Measurements from ENCODE around the gene GDPGP1.

The GDPGP1 gene

DNA sequence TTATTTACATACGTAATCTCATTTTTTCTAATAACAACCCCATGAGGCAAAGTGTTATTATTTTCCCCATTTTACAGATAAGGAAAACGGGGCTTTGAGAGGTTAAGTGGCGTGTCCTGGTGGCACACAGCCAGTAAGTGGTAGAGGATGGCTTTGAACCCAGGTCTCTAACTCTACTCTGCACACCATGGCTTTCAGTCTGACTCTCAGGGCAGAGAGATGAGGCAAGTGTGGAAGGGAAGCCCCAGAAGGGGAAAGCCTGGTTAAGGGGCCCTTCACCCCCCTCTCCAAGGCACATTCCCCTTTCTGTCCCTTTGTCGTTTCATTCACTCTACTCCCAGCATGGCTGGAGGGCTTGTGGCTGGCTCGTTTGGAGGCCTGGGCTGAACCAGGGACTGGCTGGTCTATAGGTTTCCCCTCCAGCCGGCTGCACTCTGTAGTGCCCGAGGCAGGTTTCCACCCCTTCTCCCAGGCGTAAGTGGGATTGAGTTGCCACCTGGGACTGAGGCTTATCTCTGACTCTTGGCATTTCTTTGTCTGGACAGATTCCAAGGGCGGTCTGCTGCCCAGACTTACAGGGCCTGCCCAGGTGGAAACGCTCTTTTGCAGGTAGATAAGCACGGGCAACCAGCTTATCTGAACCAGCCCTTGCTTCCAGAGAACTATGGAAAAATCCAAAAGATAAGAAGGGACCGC is 20.7 kb upstream of the GDPGP1 start:
- TF ChIP-seq, protein P1, sequence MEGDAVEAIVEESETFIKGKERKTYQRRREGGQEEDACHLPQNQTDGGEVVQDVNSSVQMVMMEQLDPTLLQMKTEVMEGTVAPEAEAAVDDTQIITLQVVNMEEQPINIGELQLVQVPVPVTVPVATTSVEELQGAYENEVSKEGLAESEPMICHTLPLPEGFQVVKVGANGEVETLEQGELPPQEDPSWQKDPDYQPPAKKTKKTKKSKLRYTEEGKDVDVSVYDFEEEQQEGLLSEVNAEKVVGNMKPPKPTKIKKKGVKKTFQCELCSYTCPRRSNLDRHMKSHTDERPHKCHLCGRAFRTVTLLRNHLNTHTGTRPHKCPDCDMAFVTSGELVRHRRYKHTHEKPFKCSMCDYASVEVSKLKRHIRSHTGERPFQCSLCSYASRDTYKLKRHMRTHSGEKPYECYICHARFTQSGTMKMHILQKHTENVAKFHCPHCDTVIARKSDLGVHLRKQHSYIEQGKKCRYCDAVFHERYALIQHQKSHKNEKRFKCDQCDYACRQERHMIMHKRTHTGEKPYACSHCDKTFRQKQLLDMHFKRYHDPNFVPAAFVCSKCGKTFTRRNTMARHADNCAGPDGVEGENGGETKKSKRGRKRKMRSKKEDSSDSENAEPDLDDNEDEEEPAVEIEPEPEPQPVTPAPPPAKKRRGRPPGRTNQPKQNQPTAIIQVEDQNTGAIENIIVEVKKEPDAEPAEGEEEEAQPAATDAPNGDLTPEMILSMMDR (IDR thresholded peaks at IDR 0.05; ENCODE audit: low read depth, low read length) = no peak

DNA sequence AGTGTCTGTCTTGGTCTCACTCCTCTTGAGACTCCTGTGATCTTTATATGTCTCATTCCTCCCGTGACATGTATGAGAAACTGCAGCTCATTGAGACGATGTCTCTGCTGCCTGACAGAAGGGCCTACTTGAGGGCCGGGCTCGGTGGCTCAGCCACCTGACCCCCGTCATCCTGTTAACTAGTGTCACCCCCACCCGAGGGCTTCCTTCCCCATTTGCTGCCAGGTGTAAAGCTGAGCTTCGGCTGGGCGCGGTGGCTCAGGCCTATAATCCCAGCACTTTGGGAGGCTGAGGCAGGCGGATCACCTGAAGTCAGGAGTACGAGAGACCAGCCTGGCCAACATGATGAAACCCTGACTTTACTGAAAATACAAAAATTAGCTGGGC is 20.2 kb upstream of the GDPGP1 start:
- H3K4me3 ChIP-seq (ENCODE audit: low read depth, low read length) = no peak overlapping the region
- TF ChIP-seq, protein P1 (IDR thresholded peaks at IDR 0.05; ENCODE audit: low read depth, low read length) = no peak

More for the DNA sequence above, 20.7 kb upstream of the GDPGP1 start:
- no peak overlapping the region for H3K4me3 ChIP-seq (ENCODE audit: low read depth, low read length)

DNA sequence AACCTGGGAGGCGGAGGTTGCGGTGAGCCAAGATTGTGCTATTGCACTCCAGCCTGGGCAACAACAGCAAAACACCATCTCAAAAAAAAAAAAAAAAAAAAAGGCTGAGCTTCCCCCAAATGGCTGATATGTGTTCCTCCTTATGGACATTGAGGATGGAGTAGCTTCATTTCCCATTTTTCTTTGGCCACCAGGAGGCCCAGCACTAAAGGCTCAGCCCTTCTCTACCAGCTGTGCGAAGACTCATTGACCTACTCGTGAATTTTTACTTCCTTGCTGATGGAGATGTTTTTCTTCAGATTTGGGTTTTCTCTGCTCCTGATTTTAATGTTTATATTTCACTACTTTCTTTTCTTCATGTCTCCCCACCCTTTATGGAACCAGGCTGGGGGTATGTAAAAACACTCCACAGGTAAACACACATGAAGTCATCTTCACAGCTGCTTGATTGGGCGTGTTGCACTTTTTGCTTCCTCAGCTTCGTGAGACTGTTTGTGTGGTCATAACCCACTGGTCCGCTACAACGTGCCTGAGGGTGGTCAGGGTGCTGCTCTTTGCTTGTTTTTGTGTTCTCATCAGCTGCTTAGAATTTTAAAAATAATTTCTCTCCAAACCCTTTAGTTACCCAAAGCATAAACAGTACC is 19.3 kb upstream of the GDPGP1 start:
- TF ChIP-seq, protein P1 (IDR thresholded peaks at IDR 0.05; ENCODE audit: low read depth, low read length) = 0 out of 2 replicates have a peak, but pooled peaks have one; percentile 6
- no peak overlapping the region for H3K4me3 ChIP-seq (ENCODE audit: low read depth, low read length)

DNA sequence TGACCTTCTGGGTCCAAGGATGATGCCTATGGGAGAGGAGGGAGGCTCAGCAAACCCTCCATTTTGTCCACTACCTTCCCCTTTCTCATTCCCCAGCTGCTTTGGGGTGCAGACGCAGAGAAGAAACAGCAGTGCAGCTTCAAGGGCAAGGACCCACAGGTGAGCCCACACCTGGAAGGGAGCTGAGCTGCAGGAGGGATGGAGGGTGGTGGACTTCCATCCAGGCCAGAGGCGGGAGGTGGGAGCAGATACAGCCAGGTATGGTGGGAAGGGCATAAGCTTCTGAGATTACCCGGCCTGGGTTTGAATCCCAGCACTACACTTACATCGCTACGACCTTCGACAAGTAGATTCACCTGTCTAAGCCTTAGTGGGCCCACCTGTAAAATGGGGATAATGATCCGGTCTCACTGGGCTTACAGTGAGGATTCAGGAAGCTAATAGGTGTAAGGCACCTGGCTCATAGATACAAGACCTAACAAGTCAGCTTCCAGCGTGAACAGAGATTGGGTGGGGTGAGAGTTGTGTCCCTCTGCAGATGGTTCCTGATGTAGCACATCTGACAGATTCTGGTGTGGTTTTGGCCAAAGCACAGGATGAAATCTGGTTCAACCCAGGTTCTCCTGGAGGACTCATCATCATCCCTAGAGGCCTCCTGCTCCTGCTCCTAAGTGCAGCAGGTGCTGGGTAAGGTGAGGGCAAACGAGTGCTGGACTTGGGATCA is 16.2 kb upstream of the GDPGP1 start:
- no peak overlapping the region for H3K4me3 ChIP-seq (ENCODE audit: low read depth, low read length)
- TF ChIP-seq, protein P1 (IDR thresholded peaks at IDR 0.05; ENCODE audit: low read depth, low read length) = no peak

DNA sequence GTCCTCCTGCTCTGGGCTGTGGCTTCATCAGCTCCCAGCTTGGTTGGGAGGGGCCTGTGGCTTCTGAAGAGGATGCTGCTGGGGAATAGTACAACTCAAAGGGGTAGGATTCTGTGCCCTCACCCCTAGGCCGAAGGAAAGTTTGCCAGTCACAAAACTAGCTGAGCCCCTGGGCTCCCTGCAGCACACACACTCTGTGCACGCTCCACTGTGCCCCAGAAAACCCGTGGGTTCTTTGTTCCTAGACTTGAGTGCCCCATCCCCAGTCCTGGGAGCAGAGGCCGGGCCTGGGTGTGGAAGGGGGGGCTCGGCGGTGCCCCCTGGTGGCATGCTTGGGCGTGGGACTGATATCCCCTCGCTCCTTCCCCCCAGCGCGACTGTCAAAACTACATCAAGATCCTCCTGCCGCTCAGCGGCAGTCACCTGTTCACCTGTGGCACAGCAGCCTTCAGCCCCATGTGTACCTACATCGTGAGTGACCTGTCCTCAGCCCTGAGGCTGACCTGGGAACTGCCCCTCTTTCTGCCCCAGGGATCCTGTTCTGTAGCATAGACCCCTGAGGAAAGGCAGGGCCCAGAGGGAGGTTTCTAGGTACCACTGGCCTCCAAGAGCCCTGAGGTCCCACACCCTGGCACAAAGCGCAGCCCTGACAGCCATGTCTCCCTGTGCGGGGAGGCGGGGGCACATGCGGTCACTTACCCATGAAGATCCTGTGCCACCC is 14.4 kb upstream of the GDPGP1 start:
- H3K4me3 ChIP-seq (ENCODE audit: low read depth, low read length) = no peak overlapping the region
- TF ChIP-seq, protein P1 (IDR thresholded peaks at IDR 0.05; ENCODE audit: low read depth, low read length) = peak; percentile 67

DNA sequence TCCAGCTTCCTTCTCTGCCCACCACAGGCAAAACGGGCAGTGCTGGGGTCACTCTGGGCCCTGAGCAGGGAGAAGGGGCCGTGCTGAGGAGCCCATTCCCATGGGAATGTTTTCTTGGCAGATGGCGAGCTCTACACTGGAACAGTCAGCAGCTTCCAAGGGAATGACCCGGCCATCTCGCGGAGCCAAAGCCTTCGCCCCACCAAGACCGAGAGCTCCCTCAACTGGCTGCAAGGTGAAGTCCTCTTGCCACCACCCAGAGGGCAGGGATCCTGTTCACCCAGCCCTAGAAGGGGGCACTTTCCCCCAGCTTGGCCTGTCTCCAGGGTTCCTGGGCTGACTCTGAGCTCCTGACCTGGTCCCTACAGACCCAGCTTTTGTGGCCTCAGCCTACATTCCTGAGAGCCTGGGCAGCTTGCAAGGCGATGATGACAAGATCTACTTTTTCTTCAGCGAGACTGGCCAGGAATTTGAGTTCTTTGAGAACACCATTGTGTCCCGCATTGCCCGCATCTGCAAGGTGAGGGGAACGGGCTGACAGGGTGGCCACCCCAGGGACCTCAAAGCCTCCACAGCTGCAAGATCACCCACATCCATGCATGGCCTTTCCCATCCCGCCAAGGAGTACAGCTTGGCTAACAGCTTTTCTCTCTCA is 12.6 kb upstream of the GDPGP1 start:
- TF ChIP-seq, protein P1 (IDR thresholded peaks at IDR 0.05; ENCODE audit: low read depth, low read length) = peak; percentile 77

More for the DNA sequence above, 12.6 kb upstream of the GDPGP1 start:
- no peak overlapping the region for H3K4me3 ChIP-seq (ENCODE audit: low read depth, low read length)

All from WI38 (cell line).